Skeletal muscle satellite cell (primary cell): ENCODE data around the gene FXR2.

ENCODE experiments used
- H3K27me3 ChIP-seq: 2 replicates; pipeline ENCODE4 v1.7.0; 2013; ENCODE audit warnings: low read length; ENCODE audit not compliant: control insufficient read depth, insufficient read depth
- H3K36me3 ChIP-seq: 2 replicates; pipeline ENCODE4 v1.7.0; 2013; ENCODE audit warnings: mild to moderate bottlenecking, control low read depth, low read length; ENCODE audit not compliant: insufficient read depth
- H3K4me1 ChIP-seq: 2 replicates; pipeline ENCODE4 v1.7.0; 2013; ENCODE audit warnings: low read length; ENCODE audit not compliant: control insufficient read depth, insufficient read depth
- H3K4me2 ChIP-seq: 2 replicates; pipeline ENCODE4 v1.7.0; 2013; ENCODE audit warnings: mild to moderate bottlenecking, low read length
- H3K4me3 ChIP-seq: 2 replicates; pipeline ENCODE4 v1.7.0; 2013; ENCODE audit warnings: low read length
- H3K9ac ChIP-seq: 2 replicates; pipeline ENCODE4 v1.7.0; 2013; ENCODE audit warnings: mild to moderate bottlenecking, low read depth, low read length, moderate library complexity
- H3K9me3 ChIP-seq: replicated peaks from 2 replicates; pipeline ENCODE4 v1.7.0; 2013; ENCODE audit warnings: mild to moderate bottlenecking, control low read depth, low read length

Gene FXR2

GRCh38 chr17:7583253-7584109, 31.2 kb downstream of the FXR2 start, which contains the start of gene MPDU1:
Gene MPDU1 (plus strand): TSS chr17:7583852. CDS start chr17:7583863, 11 bp downstream.
- peaks cover 63% of the 10 kb centered on the region for H3K4me1 ChIP-seq
- H3K36me3 ChIP-seq = peaks cover 19% of the 10 kb centered on the region

GRCh38 chr17:7582396-7583252, 32.1 kb downstream of the FXR2 start:
- Histone ChIP-seq H3K9ac (peak overlapping the region; percentile 97), H3K4me2 (peak overlapping the region; percentile 72), H3K36me3 (peaks cover 24% of the 10 kb centered on the region), H3K4me3 (peak overlapping the region; percentile 89), H3K4me1 (peaks cover 62% of the 10 kb centered on the region), H3K27me3 (no peaks in the 10 kb centered on the region), H3K9me3 (no peaks in the 10 kb centered on the region)

More at GRCh38 chr17:7583253-7584109, 31.2 kb downstream of the FXR2 start, which contains the start of gene MPDU1:
- peak within 1 kb of the TSS; percentile 89 for H3K4me3 ChIP-seq
- H3K4me2 ChIP-seq = peak within 1 kb of the TSS; percentile 92
- peak within 1 kb of the TSS; percentile 97 for H3K9ac ChIP-seq
- no peaks in the 10 kb centered on the region for H3K27me3 ChIP-seq
- H3K9me3 ChIP-seq = no peaks in the 10 kb centered on the region

DNA sequence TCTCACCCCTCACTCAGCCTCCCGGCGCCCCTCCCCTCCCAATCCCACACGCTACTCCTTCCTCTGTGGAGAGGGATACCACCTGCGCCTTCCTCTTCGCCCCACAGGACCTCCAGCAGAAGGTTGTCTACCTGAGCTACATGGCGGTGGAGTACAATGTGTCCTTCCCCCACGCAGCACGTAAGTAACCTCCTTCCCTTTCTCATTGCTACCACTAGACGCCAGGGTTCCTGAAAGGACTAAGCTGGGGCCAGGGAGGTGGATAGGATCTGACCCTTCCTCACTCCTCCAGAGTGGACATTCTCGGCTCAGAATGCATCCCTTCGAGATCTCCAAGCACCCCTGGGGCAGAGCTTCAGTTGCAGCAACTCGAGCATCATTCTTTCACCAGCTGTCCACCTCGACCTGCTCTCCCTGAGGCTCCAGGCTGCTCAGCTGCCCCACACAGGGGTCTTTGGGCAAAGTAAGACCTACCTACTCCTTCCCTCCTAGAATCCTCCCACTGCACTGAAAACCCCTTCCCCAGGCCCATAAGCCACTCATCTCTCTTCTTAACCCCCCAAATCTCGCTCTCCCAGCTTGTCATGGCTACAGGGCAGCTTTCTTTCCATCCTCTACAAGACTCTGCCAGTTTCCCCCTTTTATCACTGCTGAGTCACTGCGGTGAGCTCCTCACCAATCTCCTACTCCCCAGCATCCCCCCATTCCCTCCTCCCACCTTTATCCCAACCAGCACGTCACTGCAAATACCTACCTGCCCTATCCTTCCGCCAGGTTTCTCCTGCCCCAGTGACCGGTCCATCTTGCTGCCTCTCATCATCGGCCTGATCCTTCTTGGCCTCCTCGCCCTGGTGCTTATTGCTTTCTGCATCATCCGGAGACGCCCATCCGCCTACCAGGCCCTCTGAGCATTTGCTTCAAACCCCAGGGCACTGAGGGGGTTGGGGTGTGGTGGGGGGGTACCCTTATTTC, 33.8 kb downstream of the FXR2 start:
- Histone ChIP-seq H3K9me3 (no peaks in the 10 kb centered on the region), H3K4me2 (no peak overlapping the region), H3K4me1 (peaks cover 65% of the 10 kb centered on the region), H3K9ac (no peak overlapping the region), H3K27me3 (no peaks in the 10 kb centered on the region), H3K36me3 (peaks cover 42% of the 10 kb centered on the region), H3K4me3 (no peak overlapping the region)

DNA sequence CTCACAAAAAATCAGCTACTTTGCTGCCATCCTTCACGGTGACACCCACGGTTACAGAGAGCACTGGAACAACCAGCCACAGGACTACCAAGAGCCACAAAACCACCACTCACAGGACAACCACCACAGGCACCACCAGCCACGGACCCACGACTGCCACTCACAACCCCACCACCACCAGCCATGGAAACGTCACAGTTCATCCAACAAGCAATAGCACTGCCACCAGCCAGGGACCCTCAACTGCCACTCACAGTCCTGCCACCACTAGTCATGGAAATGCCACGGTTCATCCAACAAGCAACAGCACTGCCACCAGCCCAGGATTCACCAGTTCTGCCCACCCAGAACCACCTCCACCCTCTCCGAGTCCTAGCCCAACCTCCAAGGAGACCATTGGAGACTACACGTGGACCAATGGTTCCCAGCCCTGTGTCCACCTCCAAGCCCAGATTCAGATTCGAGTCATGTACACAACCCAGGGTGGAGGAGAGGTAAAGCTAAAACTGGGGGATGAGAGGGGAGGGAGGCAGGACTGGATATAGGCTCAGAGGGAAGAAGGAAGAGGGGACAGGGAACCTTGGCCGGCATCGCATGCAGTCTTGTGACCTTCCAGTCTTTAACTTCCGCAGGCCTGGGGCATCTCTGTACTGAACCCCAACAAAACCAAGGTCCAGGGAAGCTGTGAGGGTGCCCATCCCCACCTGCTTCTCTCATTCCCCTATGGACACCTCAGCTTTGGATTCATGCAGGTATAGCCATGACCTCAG, 34.7 kb downstream of the FXR2 start:
- H3K36me3 ChIP-seq = peaks cover 50% of the 10 kb centered on the region
- H3K4me3 ChIP-seq = peak overlapping the region; percentile 29
- no peaks in the 10 kb centered on the region for H3K9me3 ChIP-seq
- peaks cover 74% of the 10 kb centered on the region for H3K4me1 ChIP-seq
- H3K27me3 ChIP-seq = no peaks in the 10 kb centered on the region
- H3K9ac ChIP-seq = peak overlapping the region; percentile 55
- H3K4me2 ChIP-seq = peak overlapping the region; percentile 46

DNA sequence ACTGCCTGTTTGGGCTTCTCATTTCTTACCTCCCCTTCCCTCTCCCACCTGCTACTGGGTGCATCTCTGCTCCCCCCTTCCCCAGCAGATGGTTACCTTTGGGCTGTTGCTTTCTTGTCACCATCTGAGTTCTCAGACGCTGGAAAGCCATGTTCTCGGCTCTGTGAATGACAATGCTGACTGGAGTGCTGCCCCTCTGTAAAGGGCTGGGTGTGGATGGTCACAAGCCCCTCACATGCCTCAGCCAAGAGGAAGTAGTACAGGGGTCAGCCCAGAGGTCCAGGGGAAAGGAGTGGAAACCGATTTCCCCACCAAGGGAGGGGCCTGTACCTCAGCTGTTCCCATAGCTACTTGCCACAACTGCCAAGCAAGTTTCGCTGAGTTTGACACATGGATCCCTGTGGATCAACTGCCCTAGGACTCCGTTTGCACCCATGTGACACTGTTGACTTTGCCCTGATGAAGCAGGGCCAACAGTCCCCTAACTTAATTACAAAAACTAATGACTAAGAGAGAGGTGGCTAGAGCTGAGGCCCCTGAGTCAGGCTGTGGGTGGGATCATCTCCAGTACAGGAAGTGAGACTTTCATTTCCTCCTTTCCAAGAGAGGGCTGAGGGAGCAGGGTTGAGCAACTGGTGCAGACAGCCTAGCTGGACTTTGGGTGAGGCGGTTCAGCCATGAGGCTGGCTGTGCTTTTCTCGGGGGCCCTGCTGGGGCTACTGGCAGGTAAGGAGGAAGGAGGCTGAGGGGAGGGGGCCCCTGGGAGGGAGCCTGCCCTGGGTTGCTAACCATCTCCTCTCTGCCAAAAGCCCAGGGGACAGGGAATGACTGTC, 35.5 kb downstream of the FXR2 start, which contains the start of gene CD68:
TSS of gene CD68 (plus strand) at position 638 of the 833 bp plus-strand sequence. CDS start at position 678, 40 bp downstream.
- Histone ChIP-seq H3K4me2 (peak within 1 kb of the TSS; percentile 55), H3K4me3 (peak within 1 kb of the TSS; percentile 29), H3K9ac (peak within 1 kb of the TSS; percentile 55), H3K36me3 (peaks cover 58% of the 10 kb centered on the region), H3K9me3 (no peaks in the 10 kb centered on the region), H3K27me3 (no peaks in the 10 kb centered on the region), H3K4me1 (peaks cover 78% of the 10 kb centered on the region)

- H3K4me1 ChIP-seq = peaks cover 68% of the 10 kb centered on the region
Observed at GRCh38 chr17:7577327-7578199, 37.1 kb downstream of the FXR2 start.

GRCh38 chr17:7576432-7576937, 38.2 kb downstream of the FXR2 start:
- Histone ChIP-seq H3K4me2 (peak overlapping the region; percentile 89), H3K27me3 (no peaks in the 10 kb centered on the region), H3K36me3 (peaks cover 68% of the 10 kb centered on the region), H3K4me1 (peaks cover 64% of the 10 kb centered on the region), H3K4me3 (no peak overlapping the region), H3K9me3 (no peaks in the 10 kb centered on the region), H3K9ac (no peak overlapping the region)

More at GRCh38 chr17:7577327-7578199, 37.1 kb downstream of the FXR2 start:
- Histone ChIP-seq H3K27me3 (no peaks in the 10 kb centered on the region), H3K36me3 (peaks cover 72% of the 10 kb centered on the region), H3K4me3 (no peak overlapping the region), H3K4me2 (peak overlapping the region; percentile 28), H3K9ac (no peak overlapping the region), H3K9me3 (no peaks in the 10 kb centered on the region)

DNA sequence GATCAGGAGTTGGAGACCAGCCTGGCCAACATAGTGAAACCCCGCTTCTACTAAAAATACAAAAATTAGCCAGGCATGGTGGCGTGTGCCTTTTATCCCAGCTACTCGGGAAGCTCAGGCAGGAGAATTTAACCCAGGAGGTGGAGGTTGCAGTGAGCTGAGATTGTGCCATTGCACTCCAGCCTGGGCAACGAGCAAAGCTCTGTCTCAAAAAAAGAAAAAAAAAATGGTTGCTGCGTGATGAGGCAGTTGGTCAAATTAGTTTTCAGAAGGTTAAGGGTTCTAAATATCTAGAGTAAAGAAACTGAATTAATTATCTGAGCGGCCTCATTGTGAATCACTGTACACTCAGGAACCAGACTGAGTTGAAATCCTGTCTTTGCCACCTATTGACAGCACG, 38.7 kb downstream of the FXR2 start:
- Histone ChIP-seq H3K4me2 (peak overlapping the region; percentile 89), H3K36me3 (peaks cover 73% of the 10 kb centered on the region), H3K27me3 (no peaks in the 10 kb centered on the region), H3K9ac (peak overlapping the region; percentile 99), H3K4me3 (peak overlapping the region; percentile 90), H3K4me1 (peaks cover 64% of the 10 kb centered on the region), H3K9me3 (no peaks in the 10 kb centered on the region)

DNA sequence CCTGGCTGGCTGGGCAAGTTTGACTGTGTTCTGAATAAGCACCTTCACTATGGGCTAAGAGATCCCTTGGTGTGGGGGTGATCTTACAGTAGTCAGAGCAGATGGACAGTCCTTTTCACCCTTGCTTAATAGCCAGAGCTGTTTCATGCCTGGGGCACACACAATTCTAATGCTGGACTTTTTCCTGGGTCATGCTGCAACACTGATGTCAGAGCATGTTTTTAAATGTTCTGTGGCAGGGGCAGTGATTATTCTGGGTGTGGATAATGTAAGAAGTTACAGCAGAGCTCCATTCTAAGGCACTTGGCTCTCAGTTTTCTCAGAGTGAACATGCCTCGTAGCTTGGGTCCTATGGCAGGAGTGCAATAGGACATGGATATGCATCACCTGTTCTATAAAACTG, 39.2 kb downstream of the FXR2 start:
- H3K4me2 ChIP-seq = peak overlapping the region; percentile 89
- H3K4me3 ChIP-seq = peak overlapping the region; percentile 90
- peaks cover 60% of the 10 kb centered on the region for H3K4me1 ChIP-seq
- peak overlapping the region; percentile 99 for H3K9ac ChIP-seq
- H3K9me3 ChIP-seq = no peaks in the 10 kb centered on the region
- H3K27me3 ChIP-seq = no peaks in the 10 kb centered on the region
- H3K36me3 ChIP-seq = peaks cover 73% of the 10 kb centered on the region
